Measurements from ENCODE around the gene HBG2.
A peak's percentile ranks its signal among the peaks of the same experiment; 100 is the strongest.
"Not testable (repeated sequence)": the region's sequence is repeated elsewhere in the genome, so short reads cannot be mapped to it uniquely, and the experiment has no call there.

The HBG2 gene

GRCh38 chr11:5280582-5281102, 26.1 kb upstream of the HBG2 start:
- peak in 1 of 5 donors; percentile 66 for DNase-seq

- no peak for DNase-seq
These were observed 25.0 kb upstream of the HBG2 start for GRCh38 chr11:5279471-5280090.

- DNase-seq, result no peak
These were observed 23.3 kb upstream of the HBG2 start for GRCh38 chr11:5277807-5278382.

- no peak for DNase-seq
These were observed 22.1 kb upstream of the HBG2 start for GRCh38 chr11:5276697-5277096.

- DNase-seq, result no peak
These were observed 21.0 kb upstream of the HBG2 start for GRCh38 chr11:5275369-5276110.

GRCh38 chr11:5274395-5274794, 19.8 kb upstream of the HBG2 start:
- DNase-seq, result no peak

GRCh38 chr11:5272395-5273017, 17.9 kb upstream of the HBG2 start:
- DNase-seq, result no peak

- no peak for DNase-seq
These were observed 15.2 kb upstream of the HBG2 start, which contains the start of gene HBE1 for GRCh38 chr11:5269715-5270147. TSS of gene HBE1 (minus strand) at chr11:5269945. CDS start at chr11:5269890, 55 bp downstream.

GRCh38 chr11:5267033-5267563, 12.5 kb upstream of the HBG2 start:
- no peak for DNase-seq

GRCh38 chr11:5266609-5267008, 12.0 kb upstream of the HBG2 start:
- no peak for DNase-seq

GRCh38 chr11:5265832-5266231, 11.3 kb upstream of the HBG2 start:
- no peak for DNase-seq

- no peak for DNase-seq
These were observed 4.1 kb upstream of the HBG2 start for GRCh38 chr11:5258543-5259262.

- no peak for DNase-seq
These were observed 2.7 kb upstream of the HBG2 start for GRCh38 chr11:5257296-5257695.

GRCh38 chr11:5254023-5254422, 558 bp downstream of the HBG2 start:
- not testable (repeated sequence) for DNase-seq

- DNase-seq, result not testable (repeated sequence)
These were observed 1.1 kb downstream of the HBG2 start for GRCh38 chr11:5253440-5253839.

- DNase-seq, result no peak
These were observed 1.7 kb downstream of the HBG2 start for GRCh38 chr11:5252919-5253265.

- DNase-seq, result no peak
These were observed 2.2 kb downstream of the HBG2 start for GRCh38 chr11:5252192-5252918.

- no peak for DNase-seq
These were observed 2.8 kb downstream of the HBG2 start for GRCh38 chr11:5251746-5252145.

- DNase-seq, result no peak
These were observed 3.9 kb downstream of the HBG2 start for GRCh38 chr11:5250543-5251204.

- DNase-seq, result not testable (repeated sequence)
These were observed 4.7 kb downstream of the HBG2 start, which contains the start of gene HBG1 for GRCh38 chr11:5249807-5250396. TSS of gene HBG1 (minus strand) at chr11:5249857. CDS start at chr11:5249804, 53 bp downstream.

- not testable (repeated sequence) for DNase-seq
These were observed 6.1 kb downstream of the HBG2 start for GRCh38 chr11:5248498-5248897.
